Measurements from ENCODE around the gene EGR4. TPM values are rescaled to one million over a fixed set of nuclear protein-coding genes. Genes with fewer than 3 reads are reported as not detected.

EGR4 gene
- total RNA-seq, 2 experiments from 2014 or later, result not detected

- H3K9me3 Mint-ChIP-seq (ENCODE audit: insufficient read depth), result no peaks in the 10 kb centered on the region
These were observed 7.6 kb upstream of the EGR4 start for GRCh38 chr2:73300926-73301325.

GRCh38 chr2:73297586-73297985 is 4.2 kb upstream of the EGR4 start:
- Mint-ChIP-seq H3K36me3 (ENCODE audit: low read depth) (no peaks in the 10 kb centered on the region), H3K4me1 (ENCODE audit: low read depth) (peaks cover 5% of the 10 kb centered on the region), H3K27me3 (ENCODE audit: low read depth) (peaks cover 50% of the 10 kb centered on the region), H3K4me3 (no peak overlapping the region), H3K27ac (no peak overlapping the region), H3K9me3 (ENCODE audit: insufficient read depth) (no peaks in the 10 kb centered on the region)
- no peak for ATAC-seq
- no peak for DNase-seq
- ChIA-PET CTCF (no interaction called here), POLR2A (no interaction called here)

More at GRCh38 chr2:73300926-73301325, 7.6 kb upstream of the EGR4 start:
- ChIA-PET POLR2A (no interaction called here), CTCF (interaction anchor here (1.1 kb wide), 1 partner anchor 9 kb away, joined by 3 read pairs; no protein-coding TSS in a partner anchor)
- Mint-ChIP-seq H3K4me1 (ENCODE audit: low read depth) (no peaks in the 10 kb centered on the region), H3K36me3 (ENCODE audit: low read depth) (no peaks in the 10 kb centered on the region), H3K4me3 (no peak overlapping the region), H3K27me3 (ENCODE audit: low read depth) (peaks cover 50% of the 10 kb centered on the region), H3K27ac (no peak overlapping the region)
- DNase-seq, result no peak
- no peak for ATAC-seq

GRCh38 chr2:73297151-73297559 is 3.8 kb upstream of the EGR4 start:
- Mint-ChIP-seq H3K27me3 (ENCODE audit: low read depth) (peaks cover 51% of the 10 kb centered on the region), H3K27ac (no peak overlapping the region), H3K4me3 (no peak overlapping the region), H3K9me3 (ENCODE audit: insufficient read depth) (no peaks in the 10 kb centered on the region), H3K36me3 (ENCODE audit: low read depth) (no peaks in the 10 kb centered on the region), H3K4me1 (ENCODE audit: low read depth) (peaks cover 6% of the 10 kb centered on the region)
- CTCF ChIA-PET, result interaction anchor here (1.3 kb wide), 1 partner anchor 120 kb away, joined by 4 read pairs; no protein-coding TSS in a partner anchor
- no peak for ATAC-seq
- POLR2A ChIA-PET, result no interaction called here
- no peak for DNase-seq

- DNase-seq (no peak), ATAC-seq (no peak)
- no peaks in the 10 kb centered on the region for H3K9me3 Mint-ChIP-seq (ENCODE audit: insufficient read depth)
- CTCF ChIA-PET, result interaction anchor here (1.3 kb wide), 1 partner anchor 119 kb away, joined by 4 read pairs; no protein-coding TSS in a partner anchor
- H3K4me3 Mint-ChIP-seq, result no peak overlapping the region
- no peak overlapping the region for H3K27ac Mint-ChIP-seq
- H3K36me3 Mint-ChIP-seq (ENCODE audit: low read depth), result peaks cover 2% of the 10 kb centered on the region
- peaks cover 17% of the 10 kb centered on the region for H3K4me1 Mint-ChIP-seq (ENCODE audit: low read depth)
- H3K27me3 Mint-ChIP-seq (ENCODE audit: low read depth), result peaks cover 55% of the 10 kb centered on the region
- POLR2A ChIA-PET, result no interaction called here
These were observed 2.5 kb upstream of the EGR4 start for GRCh38 chr2:73295751-73296400.

- Mint-ChIP-seq H3K27ac (no peak overlapping the region), H3K4me1 (ENCODE audit: low read depth) (peaks cover 20% of the 10 kb centered on the region), H3K36me3 (ENCODE audit: low read depth) (peaks cover 2% of the 10 kb centered on the region), H3K27me3 (ENCODE audit: low read depth) (peaks cover 56% of the 10 kb centered on the region), H3K4me3 (peak overlapping the region; percentile 57), H3K9me3 (ENCODE audit: insufficient read depth) (no peaks in the 10 kb centered on the region)
- DNase-seq (no peak), ATAC-seq (no peak)
- ChIA-PET CTCF (interaction anchor here (0.8 to 1.9 kb wide), 2 partner anchors 59 to 82 kb away, joined by 3 to 9 read pairs; no protein-coding TSS in a partner anchor), POLR2A (no interaction called here)
These were observed 891 bp upstream of the EGR4 start for GRCh38 chr2:73294239-73294638.

GRCh38 chr2:73292906-73293533 is 328 bp downstream of the EGR4 start:
- DNase-seq (no peak), ATAC-seq (no peak)
- H3K9me3 Mint-ChIP-seq (ENCODE audit: insufficient read depth), result no peaks in the 10 kb centered on the region
- peaks cover 20% of the 10 kb centered on the region for H3K4me1 Mint-ChIP-seq (ENCODE audit: low read depth)
- H3K27me3 Mint-ChIP-seq (ENCODE audit: low read depth), result peaks cover 68% of the 10 kb centered on the region
- POLR2A ChIA-PET, result interaction anchor here (1.5 kb wide), 1 partner anchor 57 kb away, joined by 4 read pairs; no protein-coding TSS in a partner anchor
- CTCF ChIA-PET, result interaction anchor here (1.0 to 1.9 kb wide), 4 partner anchors 25 to 117 kb away, joined by 3 to 9 read pairs (median 3); no protein-coding TSS in a partner anchor
- H3K36me3 Mint-ChIP-seq (ENCODE audit: low read depth), result peaks cover 2% of the 10 kb centered on the region
- peak overlapping the region; percentile 54 for H3K4me3 Mint-ChIP-seq
- no peak overlapping the region for H3K27ac Mint-ChIP-seq

GRCh38 chr2:73292316-73292905 is 937 bp downstream of the EGR4 start:
- Mint-ChIP-seq H3K36me3 (ENCODE audit: low read depth) (peaks cover 2% of the 10 kb centered on the region), H3K27me3 (ENCODE audit: low read depth) (peaks cover 70% of the 10 kb centered on the region), H3K4me1 (ENCODE audit: low read depth) (peaks cover 20% of the 10 kb centered on the region), H3K4me3 (peak overlapping the region; percentile 54), H3K9me3 (ENCODE audit: insufficient read depth) (no peaks in the 10 kb centered on the region), H3K27ac (no peak overlapping the region)
- no peak for ATAC-seq
- no peak for DNase-seq
- ChIA-PET CTCF (interaction anchor here (1.2 to 1.9 kb wide), 4 partner anchors 8 to 85 kb away, joined by 3 to 9 read pairs (median 3); no protein-coding TSS in a partner anchor), POLR2A (interaction anchor here (1.0 to 1.5 kb wide), 2 partner anchors 57 to 94 kb away, joined by 4 read pairs; partner anchors contain the start of gene ALMS1)

- Mint-ChIP-seq H3K4me3 (peak overlapping the region; percentile 54), H3K4me1 (ENCODE audit: low read depth) (peaks cover 20% of the 10 kb centered on the region), H3K27ac (no peak overlapping the region), H3K27me3 (ENCODE audit: low read depth) (peaks cover 68% of the 10 kb centered on the region), H3K36me3 (ENCODE audit: low read depth) (peaks cover 2% of the 10 kb centered on the region), H3K9me3 (ENCODE audit: insufficient read depth) (no peaks in the 10 kb centered on the region)
- DNase-seq, result no peak
- ChIA-PET POLR2A (interaction anchor here (0.9 to 1.0 kb wide), 2 partner anchors 59 to 94 kb away, joined by 3 to 4 read pairs; partner anchors contain the start of genes ALMS1 and PRADC1), CTCF (interaction anchor here (1.2 to 4.1 kb wide), 7 partner anchors 9 to 94 kb away, joined by 3 to 43 read pairs (median 11); partner anchors contain the start of genes ALMS1, CCT7 and PRADC1)
- no peak for ATAC-seq
These were observed 1.7 kb downstream of the EGR4 start for GRCh38 chr2:73291461-73292315.

GRCh38 chr2:73291093-73291460 is 2.3 kb downstream of the EGR4 start:
- Mint-ChIP-seq H3K9me3 (ENCODE audit: insufficient read depth) (no peaks in the 10 kb centered on the region), H3K4me1 (ENCODE audit: low read depth) (peaks cover 20% of the 10 kb centered on the region), H3K27ac (no peak overlapping the region), H3K36me3 (ENCODE audit: low read depth) (peaks cover 2% of the 10 kb centered on the region), H3K27me3 (ENCODE audit: low read depth) (peaks cover 62% of the 10 kb centered on the region), H3K4me3 (peak overlapping the region; percentile 54)
- CTCF ChIA-PET, result interaction anchor here (1.0 to 4.1 kb wide), 9 partner anchors 9 to 95 kb away, joined by 3 to 43 read pairs (median 6); partner anchors contain the start of genes ALMS1, CCT7 and PRADC1
- ATAC-seq (peak; percentile 42), DNase-seq (peak; percentile 74)
- POLR2A ChIA-PET, result interaction anchor here (0.9 kb wide), 1 partner anchor 58 kb away, joined by 3 read pairs; the partner anchor contains the start of gene PRADC1

- CTCF ChIA-PET, result interaction anchor here (0.8 to 4.1 kb wide), 27 partner anchors 9 to 223 kb away, joined by 3 to 43 read pairs (median 4); partner anchors contain the start of genes ALMS1, CCT7, PRADC1 and SMYD5
These were observed 3.1 kb downstream of the EGR4 start for GRCh38 chr2:73290049-73290839.

More at GRCh38 chr2:73290049-73290839, 3.1 kb downstream of the EGR4 start:
- POLR2A ChIA-PET, result interaction anchor here (0.9 to 1.8 kb wide), 2 partner anchors 22 to 56 kb away, joined by 3 to 5 read pairs; partner anchors contain the start of gene CCT7
- Mint-ChIP-seq H3K27ac (no peak overlapping the region), H3K9me3 (ENCODE audit: insufficient read depth) (no peaks in the 10 kb centered on the region), H3K27me3 (ENCODE audit: low read depth) (peaks cover 54% of the 10 kb centered on the region), H3K4me1 (ENCODE audit: low read depth) (peaks cover 29% of the 10 kb centered on the region), H3K36me3 (ENCODE audit: low read depth) (peaks cover 2% of the 10 kb centered on the region), H3K4me3 (no peak overlapping the region)
- ATAC-seq (no peak), DNase-seq (peak; percentile 76)
